Nasal cavity respiratory epithelium epithelial cell of viscerocranial mucosa (primary cell): ENCODE measurements around the gene ASB8. TPM values are rescaled to one million over a fixed set of nuclear protein-coding genes. Genes with fewer than 3 reads are reported as not detected.

Source experiments
- total RNA-seq: library from RNA; depleted of rRNA; stranded (reverse); fragments of >200 nt; gene quantifications from 2 replicates; pipeline ENCODE4 v1.2.3, GENCODE V29; 2014

ASB8 gene
- 10.3 and 12.2 TPM in 2 replicates for total RNA-seq

DNA sequence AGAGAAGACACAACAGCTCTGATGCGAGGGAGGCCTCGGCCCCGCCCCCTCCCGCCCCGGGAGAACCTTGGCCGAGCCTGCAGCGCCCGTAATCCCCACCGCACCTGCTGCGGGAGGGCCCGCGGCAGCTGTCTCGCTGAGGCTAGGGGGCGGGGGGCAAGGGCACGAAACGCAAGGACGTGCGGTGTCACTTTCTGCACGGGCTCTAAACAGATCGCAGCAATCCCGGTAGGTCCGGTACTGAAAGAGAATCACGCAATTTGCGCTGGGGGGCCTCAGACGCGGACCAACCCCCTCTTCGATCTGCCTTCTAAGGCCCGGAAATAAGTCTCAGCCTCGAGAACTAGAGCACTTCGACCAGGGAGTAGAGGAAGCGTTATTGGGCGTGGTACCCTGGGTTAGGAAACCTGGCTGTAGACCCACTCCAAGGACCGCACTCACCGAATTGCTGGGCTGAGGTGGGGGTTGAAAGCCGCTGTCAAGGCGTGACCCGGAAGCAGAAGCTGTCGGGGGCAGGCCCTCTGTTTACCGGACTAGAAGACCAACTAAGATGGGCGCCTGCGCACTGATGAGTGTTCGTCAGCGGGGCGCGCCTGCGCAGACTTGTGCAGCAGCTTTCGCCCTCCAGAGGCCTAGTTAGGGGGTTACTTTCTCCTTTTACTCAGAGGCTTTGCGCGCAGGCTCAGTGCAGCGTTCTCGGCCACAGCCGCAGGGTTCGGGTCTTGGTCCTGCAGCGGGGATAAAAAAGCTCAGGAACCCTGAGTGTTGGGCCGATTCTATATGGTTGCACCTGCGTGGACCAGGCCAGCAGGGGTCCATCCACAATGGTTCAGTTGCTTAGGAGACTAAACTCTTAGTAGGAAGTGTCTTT lies at the start of gene ASB8:
Gene ASB8 (minus strand): TSS at position 498 of the 871 bp plus-strand sequence. CDS start 4,019 bp downstream, outside the sequence.

GRCh38 chr12:48203192-48203591 lies 45.9 kb upstream of the ASB8 start, which contains the start of gene OR10AD1:
Gene OR10AD1, minus strand, starts transcription at chr12:48203292. Its CDS starts 0 bp downstream, at chr12:48203292.

GRCh38 chr12:48183091-48183875 lies 26.0 kb upstream of the ASB8 start, which contains the start of gene CCDC184:
Gene CCDC184, plus strand, starts transcription at chr12:48183644. Its CDS starts 479 bp downstream, at chr12:48184123.

DNA sequence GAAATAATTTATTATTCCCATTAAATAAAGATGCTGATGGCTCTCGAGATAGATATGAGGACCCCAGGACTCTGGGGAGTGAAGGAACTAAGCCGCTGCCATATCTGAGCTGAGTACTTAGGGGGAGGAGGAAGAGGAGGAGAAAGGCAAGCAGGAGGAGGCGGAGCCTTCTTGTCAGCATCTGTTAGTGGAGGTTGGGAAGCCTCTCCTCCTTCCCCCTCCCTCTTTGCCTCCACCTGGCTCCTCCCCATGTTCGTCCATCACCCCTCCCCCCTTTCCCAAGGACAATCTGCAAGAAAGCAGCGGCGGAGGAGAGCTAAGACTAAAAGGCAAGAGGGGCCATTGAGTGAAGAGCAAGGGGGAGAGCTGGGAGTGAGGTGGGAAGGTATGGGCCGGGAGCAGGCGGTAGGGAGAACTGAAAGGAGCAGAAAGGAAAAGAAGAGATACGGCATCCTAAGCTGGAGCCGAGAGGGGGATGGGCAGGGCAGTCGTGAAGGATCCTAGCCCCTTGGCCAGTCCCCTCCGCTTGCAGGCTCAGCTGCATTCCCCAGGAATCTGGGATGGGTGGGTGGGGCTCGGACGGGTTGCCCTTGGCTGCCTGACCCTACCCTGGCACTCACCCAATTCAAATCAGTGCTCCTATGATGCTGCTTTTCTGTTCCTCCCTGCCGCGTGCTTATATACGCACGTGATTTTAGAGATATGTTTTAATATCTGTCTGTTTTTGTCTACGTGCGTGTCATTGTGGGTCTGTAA lies 38.1 kb downstream of the ASB8 start, which contains the start of gene PFKM:
Gene PFKM (plus strand): TSS at position 287 of the 756 bp plus-strand sequence. CDS start 3,411 bp downstream, outside the sequence.

DNA sequence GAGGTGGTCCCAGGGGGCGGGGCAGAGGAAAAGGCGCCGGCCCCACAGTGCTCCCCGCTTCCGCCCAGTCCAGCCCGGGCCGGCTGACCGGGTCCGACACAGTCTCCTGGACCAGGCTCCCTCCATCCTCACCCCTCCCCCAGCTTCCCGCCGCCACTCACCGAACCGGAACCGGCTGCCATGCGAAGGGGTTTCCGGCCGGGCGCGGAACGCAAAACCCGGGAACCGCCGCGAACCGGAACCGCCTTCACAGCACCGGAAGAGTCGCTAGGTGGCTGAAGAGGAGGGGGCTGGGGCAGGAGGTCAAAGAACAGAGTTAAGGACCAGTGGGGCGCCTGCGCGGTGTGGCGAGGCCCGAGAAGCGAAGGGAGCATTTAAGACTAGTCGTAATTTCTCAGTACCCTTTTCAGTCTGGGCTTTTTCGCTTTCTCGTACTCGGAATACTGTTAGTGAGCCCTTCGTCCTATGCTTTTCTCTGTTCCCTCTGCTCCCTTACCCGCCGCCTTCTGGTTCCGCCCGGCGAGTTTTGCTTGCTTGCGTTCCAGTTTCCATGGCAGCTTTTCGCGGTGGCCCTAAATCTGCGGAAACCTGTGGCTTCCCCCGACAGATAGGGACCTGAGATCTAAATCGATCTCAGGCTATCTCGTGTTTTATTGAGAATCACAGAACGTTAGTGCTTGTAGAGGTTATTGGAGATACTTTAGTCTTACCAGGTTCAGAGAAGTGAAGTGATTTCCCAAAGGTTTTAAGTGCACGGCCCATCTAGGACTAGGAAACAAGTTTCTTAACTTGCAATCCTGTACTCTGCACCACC lies 51.2 kb downstream of the ASB8 start, which contains the start of gene SENP1:
Gene SENP1 (minus strand): TSS at position 213 of the 814 bp plus-strand sequence. CDS start 4,607 bp downstream, outside the sequence.

Other genes with a start within 250 kb of the ASB8 start
- gene TMEM106C, start 193.9 kb downstream of the ASB8 start, total RNA-seq: 45.1 and 83.4 TPM in 2 replicates
- 0.07 TPM in 1 of 2 replicates, not detected in the other for gene COL2A1, start 153.0 kb downstream of the ASB8 start, total RNA-seq
- 13.7 and 15.4 TPM in 2 replicates for gene SENP1, start 51.4 kb downstream of the ASB8 start, total RNA-seq
- 32.8 and 57.4 TPM in 2 replicates for gene PFKM, start 38.2 kb downstream of the ASB8 start, total RNA-seq
- gene CCDC184, start 26.1 kb upstream of the ASB8 start, total RNA-seq: not detected in 2 replicates
- gene OR10AD1, start 45.8 kb upstream of the ASB8 start, total RNA-seq: not detected in 2 replicates
- gene ZNF641, start 193.4 kb upstream of the ASB8 start, total RNA-seq: 14.4 and 15.1 TPM in 2 replicates